NCI-H510A (cell line): ENCODE results near the gene EHD1.
A peak's percentile ranks its signal among the peaks of the same experiment; 100 is the strongest.

ENCODE experiments used
- DNase-seq: peaks from one replicate; lab custom pipeline; 2025; lab: John Stamatoyannopoulos, UW

EHD1 gene

GRCh38 chr11:64890522-64890939 lies 12.1 kb upstream of the EHD1 start:
- DNase-seq, result no peak

GRCh38 chr11:64888729-64889511 lies 10.5 kb upstream of the EHD1 start:
- DNase-seq, result no peak

GRCh38 chr11:64888406-64888728 lies 9.9 kb upstream of the EHD1 start:
- no peak for DNase-seq

GRCh38 chr11:64887757-64888405 lies 9.5 kb upstream of the EHD1 start:
- no peak for DNase-seq

- no peak for DNase-seq
Observed at GRCh38 chr11:64887234-64887756, 8.9 kb upstream of the EHD1 start.

GRCh38 chr11:64885367-64886286 lies 7.2 kb upstream of the EHD1 start:
- peak; percentile 23 for DNase-seq

- DNase-seq, result no peak
Observed at GRCh38 chr11:64884019-64884418, 5.6 kb upstream of the EHD1 start.

- DNase-seq, result no peak
Observed at GRCh38 chr11:64883575-64883974, 5.2 kb upstream of the EHD1 start.

GRCh38 chr11:64882243-64882642 lies 3.8 kb upstream of the EHD1 start:
- no peak for DNase-seq

- DNase-seq, result peak; percentile 46
Observed at GRCh38 chr11:64881476-64881875, 3.1 kb upstream of the EHD1 start.

GRCh38 chr11:64880240-64881001 lies 2.0 kb upstream of the EHD1 start:
- DNase-seq, result no peak

GRCh38 chr11:64879244-64879900 lies 951 bp upstream of the EHD1 start:
- no peak for DNase-seq

- DNase-seq, result peak; percentile 61
Observed at GRCh38 chr11:64878223-64878493, 263 bp downstream of the EHD1 start.

- no peak for DNase-seq
Observed at GRCh38 chr11:64877390-64878222, 815 bp downstream of the EHD1 start.

- DNase-seq, result no peak
Observed at GRCh38 chr11:64876835-64877341, 1.5 kb downstream of the EHD1 start.

- no peak for DNase-seq
Observed at GRCh38 chr11:64876229-64876750, 2.1 kb downstream of the EHD1 start.

GRCh38 chr11:64875369-64876228 lies 2.8 kb downstream of the EHD1 start:
- DNase-seq, result no peak

- no peak for DNase-seq
Observed at GRCh38 chr11:64874308-64875240, 3.8 kb downstream of the EHD1 start.
